Choroid plexus epithelial cell (primary cell): ENCODE results near the gene RUNDC1.
A peak's percentile ranks its signal among the peaks of the same experiment; 100 is the strongest.

Experiments used
- DNase-seq: peaks from one replicate; pipeline ENCODE4 v3.0.0-alpha.2; 2010; ENCODE audit warnings: low read depth
- H3K4me3 ChIP-seq: 2 replicates; pipeline ENCODE4 v1.5.1; 2011; ENCODE audit warnings: low read depth, mild to moderate bottlenecking, control low read depth, low read length, moderate library complexity
- CTCF ChIP-seq: conservative IDR thresholded peaks from 2 replicates; pipeline ENCODE4 v1.5.1; 2011; ENCODE audit warnings: low read depth, mild to moderate bottlenecking, control low read depth, inconsistent platforms, low read length, moderate library complexity

Gene RUNDC1

GRCh38 chr17:43020030-43020621 is 39.8 kb downstream of the RUNDC1 start:
- no peak for TF ChIP-seq CTCF
- H3K4me3 ChIP-seq = peak overlapping the region; percentile 33
- peak; percentile 42 for DNase-seq

- TF ChIP-seq CTCF = no peak
- H3K4me3 ChIP-seq = peak overlapping the region; percentile 100
- peak; percentile 70 for DNase-seq
These were observed 40.7 kb downstream of the RUNDC1 start for GRCh38 chr17:43020789-43021740.

- no peak for TF ChIP-seq CTCF
- peak within 1 kb of the TSS; percentile 100 for H3K4me3 ChIP-seq
- DNase-seq = peak; percentile 79
These were observed 41.6 kb downstream of the RUNDC1 start, which contains the start of gene VAT1 for GRCh38 chr17:43021741-43022512. VAT1 (minus strand) TSS chr17:43022385; CDS start chr17:43022322, 63 bp downstream.

- TF ChIP-seq CTCF = peak; percentile 90
- peak; percentile 98 for DNase-seq
- peak within 1 kb of the TSS; percentile 64 for H3K4me3 ChIP-seq
These were observed 44.3 kb downstream of the RUNDC1 start, which contains the start of gene RND2 for GRCh38 chr17:43024407-43025289. RND2 (plus strand) TSS chr17:43025231; CDS start chr17:43025348, 117 bp downstream.

GRCh38 chr17:43025290-43025657 is 44.9 kb downstream of the RUNDC1 start:
- no peak for DNase-seq
- no peak for TF ChIP-seq CTCF
- H3K4me3 ChIP-seq = peak overlapping the region; percentile 64

- DNase-seq = no peak
- no peak overlapping the region for H3K4me3 ChIP-seq
- no peak for TF ChIP-seq CTCF
These were observed 45.6 kb downstream of the RUNDC1 start for GRCh38 chr17:43025766-43026537.
